HG03097 (cell line): ENCODE data around the gene NAB1.

Source experiments
- ATAC-seq: cut with Tn5 transposase; IDR thresholded peaks from one replicate; pipeline ENCODE4 v1.9.1; 2021; ENCODE audit not compliant: unreplicated experiment, low FRiP score

Gene NAB1

GRCh38 chr2:190636361-190636760 is 12.5 kb upstream of the NAB1 start:
- ATAC-seq = no peak

- ATAC-seq = no peak
These were observed 11.6 kb upstream of the NAB1 start for GRCh38 chr2:190637281-190637734.

GRCh38 chr2:190637903-190638618 is 10.8 kb upstream of the NAB1 start:
- no peak for ATAC-seq

GRCh38 chr2:190640117-190640516 is 8.8 kb upstream of the NAB1 start:
- ATAC-seq = no peak

- no peak for ATAC-seq
These were observed 7.4 kb upstream of the NAB1 start for GRCh38 chr2:190641469-190641868.

GRCh38 chr2:190646780-190647522 is 1.9 kb upstream of the NAB1 start:
- ATAC-seq = no peak

GRCh38 chr2:190648289-190649034 is 421 bp upstream of the NAB1 start:
- ATAC-seq = peak; percentile 76

GRCh38 chr2:190649798-190650390 is 1.0 kb downstream of the NAB1 start:
- ATAC-seq = no peak

- no peak for ATAC-seq
These were observed 2.5 kb downstream of the NAB1 start for GRCh38 chr2:190651413-190651812.

- ATAC-seq = no peak
These were observed 4.3 kb downstream of the NAB1 start for GRCh38 chr2:190653231-190653630.

GRCh38 chr2:190653931-190654330 is 5.0 kb downstream of the NAB1 start:
- ATAC-seq = no peak

- no peak for ATAC-seq
These were observed 6.2 kb downstream of the NAB1 start for GRCh38 chr2:190655113-190655512.

GRCh38 chr2:190655570-190655969 is 6.7 kb downstream of the NAB1 start:
- no peak for ATAC-seq

- ATAC-seq = no peak
These were observed 7.4 kb downstream of the NAB1 start for GRCh38 chr2:190656301-190656700.

GRCh38 chr2:190657474-190658255 is 8.8 kb downstream of the NAB1 start:
- no peak for ATAC-seq

- ATAC-seq = no peak
These were observed 10.7 kb downstream of the NAB1 start for GRCh38 chr2:190659553-190659952.

- ATAC-seq = no peak
These were observed 13.9 kb downstream of the NAB1 start for GRCh38 chr2:190662754-190663153.

GRCh38 chr2:190663348-190663747 is 14.5 kb downstream of the NAB1 start:
- ATAC-seq = no peak

GRCh38 chr2:190663839-190664238 is 15.0 kb downstream of the NAB1 start:
- ATAC-seq = no peak

- no peak for ATAC-seq
These were observed 15.4 kb downstream of the NAB1 start for GRCh38 chr2:190664240-190664639.
